H1 (cell line): ENCODE results near the gene RADX. TPM values are rescaled to one million over a fixed set of nuclear protein-coding genes. Genes with fewer than 3 reads are reported as not detected.
A peak's percentile ranks its signal among the peaks of the same experiment; 100 is the strongest.

ENCODE experiments used
- CTCF ChIA-PET: fragments of 300-600 bp; sonication (Branson Sonifier 250); formaldehyde crosslinking; loops from one replicate; lab custom pipeline; 2021; ENCODE audit not compliant: partially characterized antibody; lab: Charles Lee
- POLR2A ChIA-PET: fragments of 300-600 bp; sonication (Branson Sonifier 250); formaldehyde crosslinking; loops from one replicate; lab custom pipeline; 2021; ENCODE audit warnings: inconsistent platforms; ENCODE audit not compliant: partially characterized antibody; lab: Charles Lee
- DNase-seq, 2 experiments: peaks; one replicate each; pipeline versions ENCODE4 v3.0.0 to v3.0.0-alpha.2; 2010 to 2022; ENCODE audit warnings: low spot score in 2 of 2, low read depth in 1 of 2, mixed read lengths in 1 of 2
- FAIRE-seq: peaks from 2 replicates; lab custom pipeline; 2011; peaks lifted over from hg19 to GRCh38; lab: Jason Lieb, UNC
- H2AFZ ChIP-seq: 2 replicates; pipeline ENCODE4 v1.8.1; 2012; ENCODE audit warnings: low read length, inconsistent platforms
- H2AK5ac ChIP-seq: 2 replicates; pipeline ENCODE4 v1.6.1; 2013; ENCODE audit warnings: low read depth, low read length
- H2BK120ac ChIP-seq: replicated peaks from 2 replicates; pipeline ENCODE3; 2013; ENCODE audit warnings: low read depth, low read length, inconsistent platforms
- H2BK12ac ChIP-seq: 2 replicates; pipeline ENCODE4 v1.6.1; 2013; ENCODE audit warnings: low read depth, low read length
- H2BK15ac ChIP-seq: 2 replicates; pipeline ENCODE4 v1.6.1; 2013; ENCODE audit warnings: low read length
- H2BK20ac ChIP-seq: 2 replicates; pipeline ENCODE4 v1.6.1; 2013; ENCODE audit warnings: low read length
- H2BK5ac ChIP-seq: 2 replicates; pipeline ENCODE4 v1.6.1; 2013; ENCODE audit warnings: low read depth, low read length
- H3K14ac ChIP-seq: 2 replicates; pipeline ENCODE4 v1.6.1; 2013; ENCODE audit warnings: inconsistent platforms; ENCODE audit not compliant: insufficient read length
- H3K18ac ChIP-seq: 2 replicates; pipeline ENCODE4 v1.6.1; 2013; ENCODE audit warnings: low read length; ENCODE audit errors: extremely low read depth
- H3K23ac ChIP-seq: 2 replicates; pipeline ENCODE4 v1.6.1; 2013; ENCODE audit warnings: inconsistent platforms; ENCODE audit not compliant: insufficient read length
- H3K23me2 ChIP-seq: 2 replicates; pipeline ENCODE4 v1.6.1; 2013; ENCODE audit warnings: low read depth, low read length
- H3K27ac ChIP-seq: 2 replicates; pipeline ENCODE4 v1.6.1; 2011; ENCODE audit warnings: low read depth, low read length, inconsistent platforms
- H3K27me3 ChIP-seq, 4 experiments: replicated peaks in 1 of 4; 1 replicate in 1 of 4; 2 replicates in 3 of 4; pipeline versions ENCODE4 v1.6.1 to v1.8.1; 2011 to 2013; ENCODE audit warnings: low read length in 3 of 4, mild to moderate bottlenecking in 3 of 4, inconsistent platforms in 2 of 4, mixed read lengths in 2 of 4, moderate library complexity in 1 of 4; ENCODE audit not compliant: control insufficient read depth in 3 of 4, insufficient read depth in 3 of 4; ENCODE audit errors: extremely low read depth in 1 of 4
- H3K36me3 ChIP-seq, 4 experiments: 2 replicates each; pipeline versions ENCODE4 v1.6.1 to v1.8.1; 2011 to 2013; ENCODE audit warnings: mild to moderate bottlenecking in 4 of 4, low read length in 3 of 4, moderate library complexity in 2 of 4, control low read depth in 1 of 4, inconsistent platforms in 1 of 4; ENCODE audit not compliant: insufficient read depth in 4 of 4, control insufficient read depth in 2 of 4
- H3K4ac ChIP-seq: replicated peaks from 2 replicates; pipeline ENCODE3; 2013; ENCODE audit warnings: low read length, low read depth, mixed read lengths, inconsistent platforms; ENCODE audit not compliant: insufficient read length
- H3K4me1 ChIP-seq, 4 experiments: replicated peaks in 1 of 4; 1 replicate in 1 of 4; 2 replicates in 3 of 4; pipeline versions ENCODE4 v1.6.1 to v1.8.1; 2011 to 2013; ENCODE audit warnings: low read length in 3 of 4, inconsistent platforms in 2 of 4, mixed read lengths in 1 of 4; ENCODE audit not compliant: insufficient read depth in 4 of 4, control insufficient read depth in 3 of 4
- H3K4me2 ChIP-seq, 2 experiments: 2 replicates each; pipeline versions ENCODE4 v1.6.1 to v1.8.1; 2011 to 2013; ENCODE audit warnings: low read depth in 2 of 2, low read length in 2 of 2, control low read depth in 1 of 2, inconsistent platforms in 1 of 2, mild to moderate bottlenecking in 1 of 2; ENCODE audit not compliant: insufficient read depth in 1 of 2
- H3K4me3 ChIP-seq, 4 experiments: fragments of 200-600, 300-600 bp in 1 of 4; sonication (generic), shearing (Covaris generic), sonication (Bioruptor Twin) in 1 of 4; 2 replicates each; pipeline versions ENCODE4 v1.5.1 to v1.8.1; 2011 to 2016; ENCODE audit warnings: low read length in 4 of 4, low read depth in 3 of 4, control low read depth in 2 of 4, inconsistent platforms in 2 of 4, mild to moderate bottlenecking in 2 of 4, mixed read lengths in 1 of 4, moderate library complexity in 1 of 4; ENCODE audit not compliant: insufficient read depth in 2 of 4; ENCODE audit errors: extremely low read depth in 1 of 4
- H3K56ac ChIP-seq: replicated peaks from 2 replicates; pipeline ENCODE3; 2013; ENCODE audit warnings: low read depth, mild to moderate bottlenecking, mixed read lengths, low read length, inconsistent platforms; ENCODE audit not compliant: insufficient read length
- H3K79me1 ChIP-seq: 2 replicates; pipeline ENCODE4 v1.6.1; 2013; ENCODE audit warnings: low read depth, low read length, control low read depth
- H3K79me2 ChIP-seq, 2 experiments: 2 replicates each; pipeline versions ENCODE4 v1.6.1 to v1.8.1; 2012 to 2013; ENCODE audit warnings: low read length in 2 of 2, mild to moderate bottlenecking in 2 of 2, inconsistent platforms in 1 of 2; ENCODE audit not compliant: insufficient read depth in 2 of 2, control insufficient read depth in 1 of 2
- H3K9ac ChIP-seq, 4 experiments: replicated peaks in 1 of 4; 1 replicate in 1 of 4; 2 replicates in 3 of 4; pipeline versions ENCODE4 v1.6.1 to v1.8.1; 2011 to 2013; ENCODE audit warnings: low read depth in 3 of 4, low read length in 3 of 4, control low read depth in 2 of 4, mild to moderate bottlenecking in 2 of 4, moderate library complexity in 2 of 4, inconsistent platforms in 1 of 4; ENCODE audit errors: extremely low read depth in 1 of 4
- H3K9me3 ChIP-seq, 2 experiments: 2 replicates each; pipeline versions ENCODE4 v1.6.1 to v1.8.1; 2012 to 2013; ENCODE audit warnings: mild to moderate bottlenecking in 2 of 2, moderate library complexity in 2 of 2, control low read depth in 1 of 2, inconsistent platforms in 1 of 2, low read depth in 1 of 2, low read length in 1 of 2, mixed read lengths in 1 of 2; ENCODE audit not compliant: insufficient read depth in 2 of 2
- H4K20me1 ChIP-seq, 2 experiments: replicated peaks in 1 of 2; 2 replicates each; pipeline versions ENCODE3 to v1.8.1; 2011 to 2013; ENCODE audit warnings: inconsistent platforms in 2 of 2, low read length in 2 of 2, mild to moderate bottlenecking in 1 of 2; ENCODE audit not compliant: insufficient read depth in 2 of 2, control insufficient read depth in 1 of 2
- H4K5ac ChIP-seq: 2 replicates; pipeline ENCODE4 v1.6.1; 2013; ENCODE audit warnings: low read length, low read depth, mixed read lengths, inconsistent platforms; ENCODE audit not compliant: insufficient read length
- H4K8ac ChIP-seq: 2 replicates; pipeline ENCODE4 v1.8.0; 2013; ENCODE audit warnings: mild to moderate bottlenecking, moderate library complexity, low read length, inconsistent platforms; ENCODE audit not compliant: insufficient read depth; ENCODE audit errors: extremely low read depth
- H4K91ac ChIP-seq: replicated peaks from 2 replicates; pipeline ENCODE3; 2013; ENCODE audit warnings: low read length, mixed read lengths, inconsistent platforms; ENCODE audit not compliant: insufficient read length
- BCL11A ChIP-seq, 2 experiments: IDR thresholded peaks; one replicate each; pipeline ENCODE4 v1.6.1; 2011; ENCODE audit warnings: low read depth in 2 of 2, low read length in 2 of 2, mild to moderate bottlenecking in 2 of 2
- CBX8 ChIP-seq: fragments of 300-800, 300-1000 bp; sonication (generic); IDR thresholded peaks from 2 replicates; pipeline ENCODE4 v1.7.1; 2016; ENCODE audit warnings: low read depth, low read length, borderline replicate concordance
- EP300 ChIP-seq, 2 experiments: IDR thresholded peaks; 1 replicate in 1 of 2; 2 replicates in 1 of 2; pipeline ENCODE4 v1.6.1; 2011 to 2012; ENCODE audit warnings: low read depth in 2 of 2, low read length in 2 of 2, mild to moderate bottlenecking in 2 of 2, borderline replicate concordance in 1 of 2, inconsistent platforms in 1 of 2, moderate library complexity in 1 of 2
- EZH2 ChIP-seq: fragments of 200-600 bp; sonication (generic); IDR thresholded peaks from 2 replicates; pipeline ENCODE4 v1.7.1; 2012; ENCODE audit warnings: low read depth, mild to moderate bottlenecking, moderate library complexity, low read length, inconsistent platforms; ENCODE audit not compliant: severe bottlenecking
- POU5F1 ChIP-seq: IDR thresholded peaks from 2 replicates; pipeline ENCODE4 v1.6.1; 2011; ENCODE audit warnings: low read depth, mild to moderate bottlenecking, low read length, moderate library complexity
- RXRA ChIP-seq: IDR thresholded peaks from 2 replicates; pipeline ENCODE4 v1.6.1; 2011; ENCODE audit warnings: low read depth, mild to moderate bottlenecking, low read length, moderate library complexity; ENCODE audit not compliant: insufficient read depth
- SAP30 ChIP-seq: fragments of 300-600 bp; sonication (generic); IDR thresholded peaks from 2 replicates; pipeline ENCODE4 v1.7.1; 2012; ENCODE audit warnings: low read length, moderate library complexity, mild to moderate bottlenecking, inconsistent platforms; ENCODE audit not compliant: insufficient read depth, insufficient replicate concordance
- SP1 ChIP-seq: IDR thresholded peaks from 2 replicates; pipeline ENCODE4 v1.6.1; 2011; ENCODE audit warnings: low read depth, low read length
- WGBS, 2 experiments: shearing (Covaris generic) in 1 of 2; methylation state at CpG; one replicate each; pipeline versions ENCODE4 v1.1.6 to v1.1.7; 2013 to 2015; ENCODE audit warnings: low lambda C conversion rate in 2 of 2, mixed read lengths in 2 of 2, inconsistent platforms in 1 of 2, low coverage in 1 of 2, missing lambda C conversion rate in 1 of 2; ENCODE audit not compliant: insufficient replicate concordance in 2 of 2, insufficient coverage in 1 of 2, insufficient read length in 1 of 2; ENCODE audit errors: extremely low coverage in 1 of 2, missing lambda C conversion rate in 1 of 2; 5-methylcytosine and 5-hydroxymethylcytosine counted together
- long read RNA-seq, 2 experiments: library from RNA in 1 of 2; library from capped mRNA in 1 of 2; stranded (forward); transcript quantifications; one replicate each; pipeline ENCODE4 v2.0.0, GENCODE V29; 2021; ENCODE audit warnings: inconsistent platforms in 1 of 2
- polyA minus RNA-seq, 3 experiments: library from RNA; depleted of rRNA, polyadenylated mRNA; stranded (reverse); fragments of >200 nt; gene quantifications; 1 replicate in 2 of 3; 2 replicates in 1 of 3; pipeline ENCODE4 v1.2.3, GENCODE V29; 2011
- polyA plus RNA-seq, 7 experiments: library from polyadenylated mRNA; depleted of rRNA in 3 of 7; stranded (reverse) in 5 of 7; unstranded in 2 of 7; fragments of >200 nt in 5 of 7; fragments of 200-250 nt in 2 of 7; gene quantifications; 1 replicate in 5 of 7; 2 replicates in 1 of 7; 4 replicates in 1 of 7; pipeline versions ENCODE4 v1.2.1 to v1.2.3, GENCODE V29; 2011 to 2013; ENCODE audit warnings: missing spikeins in 2 of 7, mixed read lengths in 2 of 7
- total RNA-seq: library from RNA; stranded (reverse); fragmentation: NEBNext Ultra II Directional; extraction: Animal tissue kit (Norgen Biotek cat#: 25700); gene quantifications from 2 replicates; pipeline ENCODE4 v1.2.1, GENCODE V29; 2021

Gene RADX
- total RNA-seq (3.5 and 4.5 TPM in 2 replicates), polyA plus RNA-seq (2011; rRNA removed) (0.89 and 1.7 TPM in 2 replicates), polyA minus RNA-seq (2011; rRNA and poly(A)+ RNA removed) (1.5 and 3.5 TPM in 2 replicates)
- polyA plus RNA-seq (2011; cell fraction: cytosol; rRNA removed): 2.4 TPM
- polyA plus RNA-seq (2011; cell fraction: nucleus; rRNA removed): 1.2 TPM
- polyA plus RNA-seq (2012, experiment 1 of 2): 2.1 to 6.1 TPM (median 2.6 TPM) in 4 replicates
- 0.39 TPM for polyA plus RNA-seq (2012, experiment 2 of 2)
- 5.5 TPM for polyA plus RNA-seq (2013, experiment 1 of 2)
- polyA plus RNA-seq (2013, experiment 2 of 2): 5.2 TPM
- polyA minus RNA-seq (2011; cell fraction: cytosol; rRNA and poly(A)+ RNA removed): 1.4 TPM
- 3.8 TPM for polyA minus RNA-seq (2011; cell fraction: nucleus; rRNA and poly(A)+ RNA removed)
- long read RNA-seq, experiment 1, partial matches to known transcripts: 4 of 7 reads
- long read RNA-seq, experiment 1, other reads (novel, unspliced or antisense): 2 of 7 reads
- long read RNA-seq, experiment 2, partial matches to known transcripts: 1 of 2 reads
- long read RNA-seq, experiment 2, other reads (novel, unspliced or antisense): 0 of 2 reads

GRCh38 chrX:106611679-106612392 is at the start of gene RADX:
Gene RADX (plus strand): TSS chrX:106611978. CDS start chrX:106612081, 103 bp downstream.
- no peak within 1 kb of the TSS for H3K14ac ChIP-seq
- no peak within 1 kb of the TSS for H3K4ac ChIP-seq
- peak within 1 kb of the TSS; percentile 57 to 74 (median 63) for H3K4me3 ChIP-seq
- H2BK12ac ChIP-seq: peak within 1 kb of the TSS; percentile 68; the same call in 1 of the 2 replicates
- no peak within 1 kb of the TSS for H2BK120ac ChIP-seq
- H3K4me1 ChIP-seq: 0 out of 7 replicates have a peak, but pooled peaks cover 0 to 2% (median 0%) of the 10 kb centered on the region in 4 experiments
- CTCF ChIA-PET: interaction anchor here (0.6 kb wide), 1 partner anchor 96 kb away, joined by 4 read pairs; no protein-coding TSS in a partner anchor
- peak within 1 kb of the TSS; percentile 92 for H2AFZ ChIP-seq
- H4K20me1 ChIP-seq: no peaks in the 10 kb centered on the region
- H3K23ac ChIP-seq: no peak within 1 kb of the TSS
- H3K9me3 ChIP-seq: no peaks in the 10 kb centered on the region
- no peaks in the 10 kb centered on the region; a peak in 1 of 7 replicates for H3K27me3 ChIP-seq
- H3K36me3 ChIP-seq: no peaks in the 10 kb centered on the region
- no peak within 1 kb of the TSS for H4K8ac ChIP-seq
- DNase-seq (peak; percentile 60 to 75), FAIRE-seq (peak; percentile 68)
- 1% methylated on average over 20 of the region's 46 CpGs; no CpG with 5 or more reads in 1 of the 2 experiments for WGBS, 2 experiments
- no peak within 1 kb of the TSS for H4K5ac ChIP-seq
- H2BK5ac ChIP-seq: no peak within 1 kb of the TSS
- H3K27ac ChIP-seq: no peak within 1 kb of the TSS
- peaks cover 2% of the 10 kb centered on the region; the same call in 1 of the 2 replicates for H3K23me2 ChIP-seq
- no peak within 1 kb of the TSS for H2BK15ac ChIP-seq
- peak within 1 kb of the TSS in 3 of 4 experiments; percentile 29 to 79 (median 47); a peak in 4 of 7 replicates for H3K9ac ChIP-seq
- no peak within 1 kb of the TSS for H4K91ac ChIP-seq
- POLR2A ChIA-PET: no interaction called here
- no peak within 1 kb of the TSS for H2BK20ac ChIP-seq
- no peaks in the 10 kb centered on the region for H3K79me1 ChIP-seq
- no peak within 1 kb of the TSS for H3K18ac ChIP-seq
- H3K56ac ChIP-seq: no peak within 1 kb of the TSS
- peak within 1 kb of the TSS; percentile 70 to 84 for H3K4me2 ChIP-seq
- H2AK5ac ChIP-seq: no peak within 1 kb of the TSS
- no peaks in the 10 kb centered on the region for H3K79me2 ChIP-seq
- TF ChIP-seq SAP30 (no peak), RXRA (no peak), CBX8 (no peak), SP1 (no peak), EP300 (IDR thresholded peaks at IDR 0.05; ENCODE audit: borderline replicate concordance in 1 of 2, low read depth in 2 of 2, low read length in 2 of 2) (no peak), POU5F1 (no peak), EZH2 (no peak), BCL11A (IDR thresholded peaks at IDR 0.05; ENCODE audit: low read depth in 2 of 2, low read length in 2 of 2) (no peak)
